Omental fat pad (tissue), 4 donors: ENCODE data around the gene SRRM2. TPM values are rescaled to one million over a fixed set of nuclear protein-coding genes. Genes with fewer than 3 reads are reported as not detected.

Experiments
- ATAC-seq: fragments of 150-250 bp; one replicate; pipeline ENCODE4 v1.9.1; 2016; ENCODE audit warnings: mild to moderate bottlenecking, moderate library complexity; ENCODE audit not compliant: low FRiP score
- DNase-seq: peaks from one replicate; pipeline ENCODE4 v3.0.0-alpha.2; 2019; ENCODE audit warnings: low spot score
- total RNA-seq, 4 donors: library from RNA; depleted of rRNA; stranded (reverse); fragments of >200 nt; gene quantifications; one replicate each; pipeline ENCODE4 v1.1.0, GENCODE V29; 2016
- TF ChIP-seq, protein P1 (sequence below), 3 donors: fragments of 450-650 bp; IDR thresholded peaks; one replicate each; pipeline ENCODE4 v1.5.1; 2016 to 2017; ENCODE audit warnings: antibody characterized with exemption in 3 of 3, mild to moderate bottlenecking in 3 of 3, moderate library complexity in 2 of 3

Gene SRRM2
- total RNA-seq, 4 donors from 2014 or later, result 230 to 465 (median 368) TPM

DNA sequence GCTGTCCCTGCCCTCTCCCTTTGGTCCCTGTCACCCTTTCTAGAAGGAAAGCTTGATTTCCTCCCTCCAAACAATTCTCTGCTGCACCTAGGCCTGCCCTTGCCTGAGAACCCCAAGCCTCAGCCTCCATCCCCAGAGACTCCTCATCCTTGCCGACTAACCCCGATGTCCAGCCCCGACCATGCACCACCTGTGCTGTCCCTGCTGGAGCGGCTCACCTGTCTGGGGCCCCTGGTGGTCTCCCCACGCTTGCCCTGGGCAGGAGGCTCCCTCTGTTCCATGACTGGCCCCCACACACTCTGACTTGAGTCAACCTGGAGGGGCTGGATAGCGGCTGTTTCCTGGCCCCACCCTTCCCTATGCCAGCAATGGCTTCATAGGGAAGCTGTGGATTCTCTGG is 12.0 kb upstream of the SRRM2 start:
- TF ChIP-seq, protein P1, sequence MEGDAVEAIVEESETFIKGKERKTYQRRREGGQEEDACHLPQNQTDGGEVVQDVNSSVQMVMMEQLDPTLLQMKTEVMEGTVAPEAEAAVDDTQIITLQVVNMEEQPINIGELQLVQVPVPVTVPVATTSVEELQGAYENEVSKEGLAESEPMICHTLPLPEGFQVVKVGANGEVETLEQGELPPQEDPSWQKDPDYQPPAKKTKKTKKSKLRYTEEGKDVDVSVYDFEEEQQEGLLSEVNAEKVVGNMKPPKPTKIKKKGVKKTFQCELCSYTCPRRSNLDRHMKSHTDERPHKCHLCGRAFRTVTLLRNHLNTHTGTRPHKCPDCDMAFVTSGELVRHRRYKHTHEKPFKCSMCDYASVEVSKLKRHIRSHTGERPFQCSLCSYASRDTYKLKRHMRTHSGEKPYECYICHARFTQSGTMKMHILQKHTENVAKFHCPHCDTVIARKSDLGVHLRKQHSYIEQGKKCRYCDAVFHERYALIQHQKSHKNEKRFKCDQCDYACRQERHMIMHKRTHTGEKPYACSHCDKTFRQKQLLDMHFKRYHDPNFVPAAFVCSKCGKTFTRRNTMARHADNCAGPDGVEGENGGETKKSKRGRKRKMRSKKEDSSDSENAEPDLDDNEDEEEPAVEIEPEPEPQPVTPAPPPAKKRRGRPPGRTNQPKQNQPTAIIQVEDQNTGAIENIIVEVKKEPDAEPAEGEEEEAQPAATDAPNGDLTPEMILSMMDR (IDR thresholded peaks at IDR 0.05), result no peak
- DNase-seq, result no peak
- no peak for ATAC-seq

DNA sequence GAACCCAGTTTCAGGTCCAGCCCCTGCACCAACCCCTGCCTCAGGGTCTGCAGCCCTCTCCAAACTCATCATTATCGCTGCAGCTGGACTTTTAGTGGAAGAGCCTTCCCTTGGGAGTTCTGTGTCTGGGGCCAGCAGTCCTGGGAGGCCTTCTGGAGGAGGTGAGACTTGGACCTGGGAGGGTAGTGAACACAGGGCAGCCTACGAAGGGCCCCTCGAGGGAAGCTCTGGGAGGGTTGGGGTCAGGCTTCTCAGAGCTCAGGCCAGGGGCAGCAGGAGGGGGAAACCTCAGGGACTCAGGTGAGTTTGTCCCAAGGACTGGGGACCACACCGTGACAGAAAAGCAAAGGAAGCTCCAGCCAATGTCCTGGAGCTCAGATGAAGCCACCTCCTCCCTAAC is 11.3 kb upstream of the SRRM2 start:
- no peak for DNase-seq

DNA sequence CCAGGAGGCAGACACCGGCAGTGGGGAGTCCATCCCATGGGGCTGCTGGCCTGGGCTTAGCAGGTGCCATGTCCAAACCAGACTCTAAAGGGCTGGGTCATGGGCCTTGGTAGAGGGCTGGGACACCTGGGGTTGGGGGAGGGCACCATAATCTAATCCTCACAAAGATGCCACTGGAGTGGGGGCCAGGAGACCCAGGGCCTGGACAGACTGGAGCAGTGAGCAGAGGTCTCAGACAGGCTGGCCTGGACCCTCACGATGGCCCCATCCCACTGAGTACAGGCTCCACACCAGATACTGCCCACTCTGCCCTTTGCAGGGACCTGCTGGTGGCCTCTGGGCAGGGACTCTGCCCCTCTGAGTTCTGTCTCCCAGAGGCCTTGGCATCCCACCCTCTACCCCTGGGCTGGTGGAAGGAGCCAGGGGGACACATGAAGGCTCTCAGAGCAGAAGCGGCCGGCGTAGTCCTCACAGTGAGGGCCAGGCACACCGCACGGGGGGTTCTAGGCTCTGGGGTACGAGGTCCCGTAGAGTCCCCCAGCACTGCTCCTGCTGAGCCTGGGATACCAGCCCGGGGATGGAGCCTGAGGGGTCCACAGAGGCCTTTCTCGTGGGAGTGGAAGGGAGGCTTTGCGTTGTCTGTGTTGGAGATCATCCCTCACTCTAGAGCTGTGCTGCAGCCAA is 10.0 kb upstream of the SRRM2 start:
- no peak for DNase-seq
- TF ChIP-seq, protein P1 (IDR thresholded peaks at IDR 0.05), result no peak
- ATAC-seq, result no peak

More for the DNA sequence above, 11.3 kb upstream of the SRRM2 start:
- TF ChIP-seq, protein P1 (IDR thresholded peaks at IDR 0.05), result no peak
- ATAC-seq, result no peak

DNA sequence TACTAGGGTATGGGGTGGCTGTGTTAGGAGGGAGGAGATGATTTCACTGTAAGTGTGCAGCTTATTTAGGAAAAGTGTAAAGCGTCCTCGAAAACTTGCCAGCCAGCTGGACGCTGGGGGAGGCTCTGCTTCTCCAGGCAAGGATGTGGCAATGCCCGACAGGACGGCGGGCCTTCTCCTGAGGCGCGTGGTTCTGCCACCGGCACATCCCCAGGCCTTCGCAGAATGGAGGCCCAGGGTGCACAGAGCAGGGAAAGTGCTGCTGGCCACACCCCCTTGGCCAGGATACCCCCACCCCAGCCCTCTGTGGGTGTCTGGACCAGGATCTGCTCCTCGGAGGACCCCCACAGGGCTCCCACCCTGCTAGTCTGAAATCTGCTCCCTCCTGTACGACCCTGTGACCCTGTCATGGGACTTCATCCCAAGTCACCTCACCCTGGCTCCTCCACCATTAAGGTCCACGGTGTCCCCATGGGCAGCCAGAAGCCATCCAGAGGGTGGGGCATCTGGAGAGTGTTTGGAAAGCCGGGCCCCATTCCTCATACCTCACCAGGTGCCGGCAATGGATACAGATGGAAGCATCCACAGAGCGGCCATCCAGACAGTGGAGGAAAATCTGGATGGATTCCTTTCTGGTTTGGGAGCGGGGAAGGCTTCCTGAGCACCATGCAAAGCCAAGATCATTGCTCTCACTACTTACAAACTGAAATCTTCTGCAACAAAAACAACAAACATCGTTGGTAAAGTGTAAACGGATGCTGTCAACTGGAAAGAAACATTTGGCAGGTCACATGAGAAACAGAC is 9.2 kb upstream of the SRRM2 start:
- TF ChIP-seq, protein P1 (IDR thresholded peaks at IDR 0.05), result no peak
- DNase-seq, result no peak
- ATAC-seq, result no peak

DNA sequence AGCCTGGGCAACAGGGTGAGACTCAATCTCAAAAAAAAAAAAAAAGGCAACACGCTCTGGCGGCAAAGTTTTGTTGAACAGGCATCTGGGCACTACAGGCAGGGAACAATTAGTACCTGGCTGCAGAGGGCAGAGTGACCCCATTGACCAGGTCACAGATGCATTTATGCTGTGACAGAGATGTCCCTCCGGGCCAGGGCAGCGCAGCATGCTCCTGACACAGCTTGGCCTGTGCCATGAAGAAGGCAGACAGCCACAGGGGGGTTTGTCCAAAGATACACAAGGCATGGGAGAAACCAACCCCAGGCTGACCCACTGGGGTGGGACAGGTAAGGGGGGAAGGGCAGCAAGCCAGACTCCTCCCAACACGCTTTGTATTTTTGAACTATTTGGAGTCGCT is 7.7 kb upstream of the SRRM2 start:
- ATAC-seq, result no peak
- DNase-seq, result no peak
- TF ChIP-seq, protein P1 (IDR thresholded peaks at IDR 0.05), result no peak

DNA sequence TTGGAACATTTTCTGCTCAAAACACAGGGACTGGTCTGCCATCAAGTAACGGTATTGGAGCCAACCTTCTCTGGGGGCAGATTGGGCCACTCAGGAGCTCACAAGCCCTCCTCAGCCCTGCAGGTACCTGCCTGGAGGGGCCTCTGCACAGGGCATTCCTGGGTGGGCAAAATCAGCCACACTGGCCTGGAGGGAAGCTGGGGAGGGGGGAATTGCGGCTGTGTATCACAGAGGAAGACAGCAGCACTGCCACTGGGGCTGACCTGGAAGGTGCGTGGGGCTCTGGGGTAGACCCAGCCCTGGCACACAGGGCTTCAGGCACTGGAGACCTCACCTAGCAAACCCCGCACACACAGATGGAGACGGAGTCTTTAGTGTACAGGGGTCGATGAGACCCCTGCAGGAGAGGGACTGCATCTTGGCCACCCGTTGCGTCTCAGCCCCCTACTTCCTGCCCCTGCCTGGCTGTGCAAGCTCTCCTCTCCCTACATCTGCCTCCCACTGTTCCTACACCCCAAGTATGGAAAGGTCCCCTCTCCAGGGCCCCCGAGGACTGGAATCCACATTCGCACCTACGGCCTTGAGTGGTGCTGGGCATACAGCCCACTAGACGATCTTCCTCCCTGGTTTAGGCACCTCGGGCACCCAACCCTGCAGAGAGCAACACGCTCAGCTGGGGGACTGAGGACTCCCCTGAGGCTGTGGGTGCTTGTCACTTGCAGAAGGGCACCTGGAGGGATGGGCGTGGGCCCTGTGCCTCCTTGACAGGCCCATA is 7.1 kb upstream of the SRRM2 start:
- ATAC-seq, result no peak
- TF ChIP-seq, protein P1 (IDR thresholded peaks at IDR 0.05), result no peak
- no peak for DNase-seq
